ENCODE measurements around the gene ANKRD50. TPM values are rescaled to one million over a fixed set of nuclear protein-coding genes. Genes with fewer than 3 reads are reported as not detected.

Gene ANKRD50
- total and polyA plus RNA-seq, 2 of the 13 experiments (the other 11 are each of a cell fraction or from before 2014, with no cell fraction given), result 2.4 to 4.4 TPM

- TF ChIP-seq, protein P1, sequence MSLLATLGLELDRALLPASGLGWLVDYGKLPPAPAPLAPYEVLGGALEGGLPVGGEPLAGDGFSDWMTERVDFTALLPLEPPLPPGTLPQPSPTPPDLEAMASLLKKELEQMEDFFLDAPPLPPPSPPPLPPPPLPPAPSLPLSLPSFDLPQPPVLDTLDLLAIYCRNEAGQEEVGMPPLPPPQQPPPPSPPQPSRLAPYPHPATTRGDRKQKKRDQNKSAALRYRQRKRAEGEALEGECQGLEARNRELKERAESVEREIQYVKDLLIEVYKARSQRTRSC (CRISPR knock-in tag; IDR thresholded peaks at IDR 0.05; ENCODE audit: low read depth), result no peak
- peak; percentile 69 for TF ChIP-seq KDM5B (CRISPR knock-in tag; IDR thresholded peaks at IDR 0.05; ENCODE audit: borderline replicate concordance)
- no peak for TF ChIP-seq IRF2 (CRISPR knock-in tag; IDR thresholded peaks at IDR 0.05)
- TF ChIP-seq, protein P2, sequence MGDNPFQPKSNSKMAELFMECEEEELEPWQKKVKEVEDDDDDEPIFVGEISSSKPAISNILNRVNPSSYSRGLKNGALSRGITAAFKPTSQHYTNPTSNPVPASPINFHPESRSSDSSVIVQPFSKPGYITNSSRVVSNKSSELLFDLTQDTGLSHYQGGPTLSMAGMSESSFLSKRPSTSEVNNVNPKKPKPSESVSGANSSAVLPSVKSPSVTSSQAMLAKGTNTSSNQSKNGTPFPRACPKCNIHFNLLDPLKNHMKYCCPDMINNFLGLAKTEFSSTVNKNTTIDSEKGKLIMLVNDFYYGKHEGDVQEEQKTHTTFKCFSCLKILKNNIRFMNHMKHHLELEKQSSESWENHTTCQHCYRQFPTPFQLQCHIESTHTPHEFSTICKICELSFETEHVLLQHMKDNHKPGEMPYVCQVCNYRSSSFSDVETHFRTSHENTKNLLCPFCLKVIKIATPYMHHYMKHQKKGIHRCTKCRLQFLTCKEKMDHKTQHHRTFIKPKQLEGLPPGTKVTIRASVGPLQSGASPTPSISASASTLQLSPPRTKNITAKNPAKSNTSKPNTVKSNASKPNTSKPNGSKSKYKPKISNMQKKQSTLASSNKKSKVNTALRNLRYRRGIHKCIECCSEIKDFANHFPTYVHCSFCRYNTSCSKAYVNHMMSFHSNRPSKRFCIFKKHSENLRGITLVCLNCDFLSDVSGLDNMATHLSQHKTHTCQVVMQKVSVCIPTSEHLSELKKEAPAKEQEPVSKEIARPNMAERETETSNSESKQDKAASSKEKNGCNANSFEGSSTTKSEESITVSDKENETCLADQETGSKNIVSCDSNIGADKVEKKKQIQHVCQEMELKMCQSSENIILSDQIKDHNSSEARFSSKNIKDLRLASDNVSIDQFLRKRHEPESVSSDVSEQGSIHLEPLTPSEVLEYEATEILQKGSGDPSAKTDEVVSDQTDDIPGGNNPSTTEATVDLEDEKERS (CRISPR knock-in tag; IDR thresholded peaks at IDR 0.05), result no peak
- TF ChIP-seq ZNF577 (CRISPR knock-in tag; IDR thresholded peaks at IDR 0.05; ENCODE audit: borderline replicate concordance, low read depth), result no peak
- TF ChIP-seq ZZZ3 (CRISPR knock-in tag; IDR thresholded peaks at IDR 0.05; ENCODE audit: borderline replicate concordance), result no peak
- no peak for TF ChIP-seq CAMTA2 (CRISPR knock-in tag; IDR thresholded peaks at IDR 0.05; ENCODE audit: borderline replicate concordance)
- no peak for TF ChIP-seq GATAD2A (CRISPR knock-in tag; IDR thresholded peaks at IDR 0.05)
- no peak for TF ChIP-seq ZNF737 (CRISPR knock-in tag; IDR thresholded peaks at IDR 0.05; ENCODE audit: borderline replicate concordance)
- no peak for TF ChIP-seq ZNF720 (CRISPR knock-in tag; IDR thresholded peaks at IDR 0.05)
- TF ChIP-seq ZNF101 (CRISPR knock-in tag; IDR thresholded peaks at IDR 0.05; ENCODE audit: borderline replicate concordance, low read depth), result no peak
- TF ChIP-seq ZNF331 (CRISPR knock-in tag; IDR thresholded peaks at IDR 0.05), result no peak; the same call in none of the 2 replicates
- no peak for TF ChIP-seq EHMT2 (IDR thresholded peaks at IDR 0.05; ENCODE audit: borderline replicate concordance, low read depth, low read length)
- peak; percentile 48; the same call in 1 of the 2 replicates for TF ChIP-seq HOXA5 (CRISPR knock-in tag; IDR thresholded peaks at IDR 0.05)
- TF ChIP-seq SATB2 (CRISPR knock-in tag; IDR thresholded peaks at IDR 0.05), result no peak
- no peak; the same call in 1 of the 2 replicates for TF ChIP-seq ATF7-NPFF (CRISPR knock-in tag; IDR thresholded peaks at IDR 0.05; ENCODE audit: low read depth)
- TF ChIP-seq, protein P3, sequence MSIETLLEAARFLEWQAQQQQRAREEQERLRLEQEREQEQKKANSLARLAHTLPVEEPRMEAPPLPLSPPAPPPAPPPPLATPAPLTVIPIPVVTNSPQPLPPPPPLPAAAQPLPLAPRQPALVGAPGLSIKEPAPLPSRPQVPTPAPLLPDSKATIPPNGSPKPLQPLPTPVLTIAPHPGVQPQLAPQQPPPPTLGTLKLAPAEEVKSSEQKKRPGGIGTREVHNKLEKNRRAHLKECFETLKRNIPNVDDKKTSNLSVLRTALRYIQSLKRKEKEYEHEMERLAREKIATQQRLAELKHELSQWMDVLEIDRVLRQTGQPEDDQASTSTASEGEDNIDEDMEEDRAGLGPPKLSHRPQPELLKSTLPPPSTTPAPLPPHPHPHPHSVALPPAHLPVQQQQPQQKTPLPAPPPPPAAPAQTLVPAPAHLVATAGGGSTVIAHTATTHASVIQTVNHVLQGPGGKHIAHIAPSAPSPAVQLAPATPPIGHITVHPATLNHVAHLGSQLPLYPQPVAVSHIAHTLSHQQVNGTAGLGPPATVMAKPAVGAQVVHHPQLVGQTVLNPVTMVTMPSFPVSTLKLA (IDR thresholded peaks at IDR 0.05), result no peak
- TF ChIP-seq RARG (CRISPR knock-in tag; IDR thresholded peaks at IDR 0.05; ENCODE audit: low read depth), result no peak
- 0 out of 2 replicates have a peak, but pooled peaks have one; percentile 4 for TF ChIP-seq MIXL1 (CRISPR knock-in tag; IDR thresholded peaks at IDR 0.05)
- TF ChIP-seq ZNF574 (CRISPR knock-in tag; IDR thresholded peaks at IDR 0.05), result peak; percentile 65
- TF ChIP-seq ZMAT3 (CRISPR knock-in tag; conservative IDR thresholded peaks at IDR 0.05), result no peak; the same call in 1 of the 2 replicates
These were observed at the start of gene ANKRD50 (continued) for GRCh38 chr4:124712372-124713184.
